ENCODE data around the gene UBL4B. TPM values are rescaled to one million over a fixed set of nuclear protein-coding genes. Genes with fewer than 3 reads are reported as not detected.

Gene UBL4B
- total RNA-seq, 2 donors from 2014 or later, result not detected

- no peak for TF ChIP-seq CTCF (IDR thresholded peaks at IDR 0.05)
- peaks cover 5 to 12% of the 10 kb centered on the region in 2 donors for H3K27me3 ChIP-seq
Observed at GRCh38 chr1:110152133-110152785, 40.0 kb downstream of the UBL4B start.

GRCh38 chr1:110153407-110153950 lies 41.2 kb downstream of the UBL4B start:
- peaks cover 0 to 14% of the 10 kb centered on the region in 2 donors for H3K4me1 ChIP-seq
- no peak for DNase-seq (ENCODE audit: low spot score)
- no peaks in the 10 kb centered on the region for H3K36me3 ChIP-seq
- no peak for TF ChIP-seq CTCF (IDR thresholded peaks at IDR 0.05)
- H3K9me3 ChIP-seq, result no peaks in the 10 kb centered on the region
- H3K27me3 ChIP-seq, result peaks cover 5 to 12% of the 10 kb centered on the region in 2 donors
- H3K4me3 ChIP-seq, result no peak overlapping the region
- H3K27ac ChIP-seq, result no peak overlapping the region

More at GRCh38 chr1:110152133-110152785, 40.0 kb downstream of the UBL4B start:
- Histone ChIP-seq H3K4me1 (peaks cover 0 to 14% of the 10 kb centered on the region in 2 donors), H3K9me3 (no peaks in the 10 kb centered on the region), H3K36me3 (no peaks in the 10 kb centered on the region), H3K27ac (no peak overlapping the region), H3K4me3 (no peak overlapping the region)
- no peak for DNase-seq (ENCODE audit: low spot score)

GRCh38 chr1:110155878-110156522 lies 43.8 kb downstream of the UBL4B start:
- Histone ChIP-seq H3K36me3 (no peaks in the 10 kb centered on the region), H3K4me1 (peaks cover 0 to 5% of the 10 kb centered on the region in 2 donors), H3K4me3 (no peak overlapping the region), H3K9me3 (no peaks in the 10 kb centered on the region), H3K27me3 (peaks cover 3 to 5% of the 10 kb centered on the region in 2 donors), H3K27ac (no peak overlapping the region)
- no peak for TF ChIP-seq CTCF (IDR thresholded peaks at IDR 0.05)
- DNase-seq (ENCODE audit: low spot score), result no peak

- H3K4me3 ChIP-seq, result no peak overlapping the region
- no peaks in the 10 kb centered on the region for H3K4me1 ChIP-seq
- no peak for DNase-seq (ENCODE audit: low spot score)
- no peaks in the 10 kb centered on the region for H3K36me3 ChIP-seq
- TF ChIP-seq CTCF (IDR thresholded peaks at IDR 0.05), result no peak
- no peaks in the 10 kb centered on the region for H3K9me3 ChIP-seq
- no peak overlapping the region for H3K27ac ChIP-seq
- no peaks in the 10 kb centered on the region for H3K27me3 ChIP-seq
Observed at GRCh38 chr1:110158261-110158660, 46.0 kb downstream of the UBL4B start.

- DNase-seq (ENCODE audit: low spot score), result no peak
Observed at GRCh38 chr1:110159168-110159567, 46.9 kb downstream of the UBL4B start.

More at GRCh38 chr1:110159168-110159567, 46.9 kb downstream of the UBL4B start:
- no peaks in the 10 kb centered on the region for H3K27me3 ChIP-seq
- no peak overlapping the region for H3K4me3 ChIP-seq
- no peak for TF ChIP-seq CTCF (IDR thresholded peaks at IDR 0.05)
- no peaks in the 10 kb centered on the region for H3K9me3 ChIP-seq
- no peak overlapping the region for H3K27ac ChIP-seq
- H3K4me1 ChIP-seq, result no peaks in the 10 kb centered on the region
- H3K36me3 ChIP-seq, result no peaks in the 10 kb centered on the region
